ENCODE data around the gene BMI1. TPM values are rescaled to one million over a fixed set of nuclear protein-coding genes. Genes with fewer than 3 reads are reported as not detected.

The BMI1 gene
- total RNA-seq, 2 donors from 2014 or later = 19.7 to 29.6 TPM

- ATAC-seq (peak; percentile 27), DNase-seq (peak in 1 of 2 donors; percentile 5)
- intact Hi-C loops (cut with DNase I, micrococcal nuclease) = no loop called here
These were observed 13.7 kb downstream of the BMI1 start for GRCh38 chr10:22334414-22335172.

GRCh38 chr10:22335173-22335933 lies 14.5 kb downstream of the BMI1 start:
- DNase-seq (peak in 1 of 2 donors; percentile 71), ATAC-seq (peak; percentile 80)
- intact Hi-C loops (cut with DNase I, micrococcal nuclease) = no loop called here

DNA sequence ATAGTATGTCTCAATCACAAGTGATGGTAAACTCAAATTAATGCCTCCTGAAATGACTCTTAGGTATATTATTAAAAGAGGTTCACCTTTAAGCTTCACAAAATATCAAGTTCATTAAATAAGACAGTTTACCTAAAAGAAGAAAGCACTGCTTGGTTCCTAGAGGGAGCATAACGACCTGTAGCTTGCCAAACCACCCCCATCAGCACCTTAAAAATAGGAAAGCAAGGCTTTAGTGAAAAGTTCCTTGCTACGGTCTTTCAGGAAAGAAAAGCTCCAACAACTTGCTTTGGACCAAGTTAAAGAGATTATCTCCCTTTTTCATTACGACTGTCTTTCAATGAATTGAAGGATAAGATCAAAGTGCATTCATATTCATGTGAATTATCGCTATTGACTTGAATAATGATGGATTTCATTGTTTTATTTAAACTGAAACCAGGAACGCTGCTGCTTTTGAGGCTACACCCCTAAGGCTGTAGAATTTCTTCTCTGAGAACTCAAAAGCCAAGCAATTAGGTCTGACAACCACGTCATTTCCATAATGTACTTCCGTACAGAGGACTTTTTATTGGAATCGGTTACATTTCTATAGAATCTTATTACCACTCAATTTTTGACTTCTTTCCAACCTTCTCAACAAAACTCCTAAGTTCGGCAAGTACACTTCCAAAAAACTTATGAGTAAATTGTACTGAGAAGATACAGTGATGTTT lies 17.4 kb downstream of the BMI1 start:
- intact Hi-C loops (cut with DNase I, micrococcal nuclease) = no loop called here
- no peak for ATAC-seq
- DNase-seq = no peak

GRCh38 chr10:22338931-22339330 lies 18.0 kb downstream of the BMI1 start:
- intact Hi-C loops (cut with DNase I, micrococcal nuclease) = no loop called here
- no peak for DNase-seq

GRCh38 chr10:22339761-22340328 lies 18.9 kb downstream of the BMI1 start:
- intact Hi-C loops (cut with DNase I, micrococcal nuclease) = no loop called here
- DNase-seq = no peak
- no peak for ATAC-seq

More at GRCh38 chr10:22338931-22339330, 18.0 kb downstream of the BMI1 start:
- ATAC-seq = no peak

GRCh38 chr10:22340329-22341189 lies 19.7 kb downstream of the BMI1 start:
- ATAC-seq = peak; percentile 74
- intact Hi-C loops (cut with DNase I, micrococcal nuclease) = no loop called here
- DNase-seq = peak; percentile 58 to 71

GRCh38 chr10:22341190-22341925 lies 20.5 kb downstream of the BMI1 start:
- DNase-seq (no peak), ATAC-seq (peak; percentile 26)
- intact Hi-C loops (cut with DNase I, micrococcal nuclease) = no loop called here

DNA sequence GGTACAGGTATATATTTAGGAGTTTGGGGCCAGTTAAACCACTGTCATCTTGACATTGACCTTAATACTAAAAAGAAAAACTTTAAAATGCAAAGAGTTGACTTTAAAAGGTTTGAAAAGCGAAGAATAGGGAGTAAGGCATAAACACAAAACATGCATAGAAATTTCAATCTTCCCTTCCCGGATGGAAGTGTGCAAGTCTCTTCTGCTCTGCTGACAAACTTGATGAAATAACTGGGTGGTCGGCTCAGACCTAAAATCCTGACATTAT lies 21.0 kb downstream of the BMI1 start:
- intact Hi-C loops (cut with DNase I, micrococcal nuclease) = no loop called here
- DNase-seq = no peak
- no peak for ATAC-seq

GRCh38 chr10:22342421-22342820 lies 21.5 kb downstream of the BMI1 start:
- intact Hi-C loops (cut with DNase I, micrococcal nuclease) = no loop called here

GRCh38 chr10:22343731-22344130 lies 22.8 kb downstream of the BMI1 start:
- ATAC-seq (no peak), DNase-seq (no peak)
- intact Hi-C loops (cut with DNase I, micrococcal nuclease) = no loop called here

More at GRCh38 chr10:22342421-22342820, 21.5 kb downstream of the BMI1 start:
- ATAC-seq (no peak), DNase-seq (no peak)

GRCh38 chr10:22344249-22344648 lies 23.4 kb downstream of the BMI1 start:
- DNase-seq (no peak), ATAC-seq (no peak)
- intact Hi-C loops (cut with DNase I, micrococcal nuclease) = no loop called here

DNA sequence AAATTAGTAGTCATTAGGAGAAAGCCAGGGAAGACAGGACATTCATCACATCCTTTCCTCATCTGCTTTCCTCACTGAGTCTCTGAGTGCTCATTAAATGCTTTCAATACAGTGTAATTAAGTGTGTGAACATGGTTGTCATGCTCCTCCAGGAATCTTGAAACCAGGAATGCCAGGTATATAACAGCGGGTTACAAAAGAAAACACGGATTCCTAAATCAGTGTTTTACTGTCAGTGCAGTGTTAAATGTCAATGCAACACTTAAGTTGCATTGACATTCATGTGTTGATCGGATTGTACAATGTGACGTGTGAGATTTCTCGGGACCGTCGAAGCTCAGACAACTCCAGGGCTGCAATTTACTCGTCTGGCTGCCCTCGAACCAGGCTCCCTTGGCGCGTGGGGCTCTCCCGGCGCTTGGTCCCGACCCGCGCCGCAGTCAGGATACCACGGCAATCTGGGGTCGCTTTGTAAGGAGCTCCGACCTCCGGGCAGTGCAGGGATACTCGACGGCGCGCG lies 23.9 kb downstream of the BMI1 start:
- intact Hi-C loops (cut with DNase I, micrococcal nuclease) = no loop called here
- DNase-seq = no peak
- no peak for ATAC-seq

DNA sequence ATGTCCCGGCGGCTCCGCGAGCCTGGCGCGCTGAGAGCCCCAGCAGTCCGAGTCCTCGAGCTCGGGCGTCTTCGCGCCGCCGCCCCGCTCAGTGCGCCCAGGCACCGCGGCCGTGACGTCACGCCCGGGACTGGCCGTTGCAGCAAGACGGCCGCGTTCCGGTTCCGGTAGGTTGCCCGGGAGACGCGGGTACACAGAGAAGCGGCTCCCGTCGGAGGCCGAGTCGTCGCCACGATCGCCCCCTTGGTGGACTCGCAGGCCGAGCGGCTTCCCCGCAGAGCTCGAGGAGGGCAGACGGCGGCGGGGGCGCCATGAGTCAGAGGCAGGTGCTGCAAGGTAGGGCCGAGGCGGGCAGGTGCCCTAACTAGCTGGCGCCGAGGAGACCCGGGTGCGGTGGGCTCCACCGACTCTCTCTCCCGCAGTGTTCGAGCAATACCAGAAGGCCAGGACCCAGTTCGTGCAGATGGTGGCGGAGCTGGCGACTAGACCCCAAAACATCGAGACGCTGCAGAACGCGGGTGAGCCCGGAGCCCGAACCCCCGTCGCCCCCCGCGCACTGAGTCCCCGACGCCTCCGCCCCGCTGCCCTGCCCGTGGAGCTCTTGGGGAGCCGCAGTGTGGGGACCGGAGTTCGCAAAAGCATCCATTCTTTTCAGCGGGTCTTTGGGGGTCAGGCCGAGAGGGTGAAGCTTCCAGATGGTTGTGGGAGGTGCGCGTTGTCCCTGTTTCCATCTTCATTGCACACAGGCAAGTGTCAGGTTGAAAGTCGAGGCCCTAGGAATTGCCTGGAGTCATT lies 24.6 kb downstream of the BMI1 start, which contains the start of gene SPAG6:
Gene SPAG6 (plus strand): TSS at position 196 of the 795 bp plus-strand sequence. CDS start 116 bp downstream, at position 312.
- intact Hi-C loops (cut with DNase I, micrococcal nuclease) = no loop called here
- DNase-seq (peak; percentile 52 to 54), ATAC-seq (peak; percentile 22)

GRCh38 chr10:22346096-22346661 lies 25.3 kb downstream of the BMI1 start:
- ATAC-seq (no peak), DNase-seq (no peak)
- intact Hi-C loops (cut with DNase I, micrococcal nuclease) = no loop called here

DNA sequence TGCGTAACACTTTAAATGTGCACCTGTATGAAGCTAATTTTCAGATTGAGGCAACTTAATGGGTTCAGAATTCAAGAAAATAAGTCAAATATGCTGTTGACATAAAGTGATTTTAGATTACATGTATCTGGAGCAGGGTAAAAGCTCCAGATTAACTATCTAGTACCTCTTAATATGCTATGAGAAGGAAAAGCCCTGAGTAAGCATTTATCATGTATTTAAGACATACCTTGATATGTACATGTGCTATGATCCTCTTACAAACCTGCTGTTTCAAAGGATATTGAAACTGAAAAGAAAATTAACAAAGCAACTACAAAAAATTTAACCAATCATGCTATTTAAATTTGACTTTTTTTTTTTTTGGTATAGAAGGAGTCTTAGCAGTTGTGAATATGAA lies 28.9 kb downstream of the BMI1 start:
- ATAC-seq = no peak
- no peak for DNase-seq
- intact Hi-C loops (cut with DNase I, micrococcal nuclease) = no loop called here

- DNase-seq = no peak
- intact Hi-C loops (cut with DNase I, micrococcal nuclease) = no loop called here
- ATAC-seq = no peak
These were observed 30.3 kb downstream of the BMI1 start for GRCh38 chr10:22351131-22351703.
